ENCODE measurements around the gene IER5L. TPM values are rescaled to one million over a fixed set of nuclear protein-coding genes. Genes with fewer than 3 reads are reported as not detected.

IER5L gene
- total and polyA plus RNA-seq, 9 of the 15 experiments (the other 6 are each of a cell fraction or from before 2014, with no cell fraction given), result 0.14 to 11.9 (median 0.52) TPM

- TF ChIP-seq PRDM10 (IDR thresholded peaks at IDR 0.05; ENCODE audit: partially characterized antibody) (no peak), TRIM28 (IDR thresholded peaks at IDR 0.05) (no peak), RBM14 (IDR thresholded peaks at IDR 0.05; ENCODE audit: borderline replicate concordance, insufficient read depth, low read depth, low read length) (no peak), PCBP1 (IDR thresholded peaks at IDR 0.05; ENCODE audit: low read depth, low read length, poor library complexity, severe bottlenecking) (no peak), ZFP36 (IDR thresholded peaks at IDR 0.05; ENCODE audit: low read depth, low read length, partially characterized antibody) (peak; percentile 53), HCFC1 (IDR thresholded peaks at IDR 0.05; ENCODE audit: low read depth, low read length) (peak; percentile 25; the same call in 1 of the 2 replicates), KLF10 (CRISPR knock-in tag; IDR thresholded peaks at IDR 0.05) (no peak), SMAD4 (CRISPR knock-in tag; conservative IDR thresholded peaks at IDR 0.05) (peak; percentile 19; the same call in 1 of the 2 replicates), XRCC5 (IDR thresholded peaks at IDR 0.05; ENCODE audit: low read depth, low read length) (peak; percentile 82; the same call in 1 of the 2 replicates), KAT7 (CRISPR knock-in tag; IDR thresholded peaks at IDR 0.05; ENCODE audit: borderline replicate concordance) (0 out of 2 replicates have a peak, but pooled peaks have one; percentile 56), TFAP4 (CRISPR knock-in tag; IDR thresholded peaks at IDR 0.05; ENCODE audit: borderline replicate concordance) (peak; percentile 57), MAX (CRISPR knock-in tag; IDR thresholded peaks at IDR 0.05) (peak; percentile 60), SREBF2 (CRISPR knock-in tag; IDR thresholded peaks at IDR 0.05) (no peak), E2F4 (CRISPR knock-in tag; IDR thresholded peaks at IDR 0.05; ENCODE audit: low read depth) (0 out of 2 replicates have a peak, but pooled peaks have one; percentile 32), ZNF24 (IDR thresholded peaks at IDR 0.05) (peak; percentile 53; the same call in 1 of the 2 replicates), TEAD4 (IDR thresholded peaks at IDR 0.05; ENCODE audit: low read length) (0 out of 2 replicates have a peak, but pooled peaks have one; percentile 24), TEAD4 (CRISPR knock-in tag; IDR thresholded peaks at IDR 0.05; ENCODE audit: borderline replicate concordance) (no peak), ZNF232 (CRISPR knock-in tag; IDR thresholded peaks at IDR 0.05) (no peak)
Observed at GRCh38 chr9:129174102-129174723, 3.8 kb downstream of the IER5L start (continued).

Data from K562 (cell line).